HL-60 (cell line): ENCODE measurements around the gene STK32B.

Source experiments
- DNase-seq, 2 experiments: peaks; one replicate each; pipeline ENCODE4 v3.0.0-alpha.2; 2010 to 2020; ENCODE audit warnings: low read depth in 1 of 2, low spot score in 1 of 2
- H3K27ac ChIP-seq: fragments of 250-450 bp; sonication (Bioruptor Pico); replicated peaks from 2 replicates; pipeline ENCODE4 v1.5.1; 2020; ENCODE audit warnings: mild to moderate bottlenecking, moderate library complexity
- H3K27me3 ChIP-seq: fragments of 250-450 bp; sonication (Bioruptor Pico); 2 replicates; pipeline ENCODE4 v1.5.1; 2021; ENCODE audit warnings: mild to moderate bottlenecking, moderate library complexity; ENCODE audit not compliant: insufficient read depth, poor library complexity, severe bottlenecking
- H3K4me3 ChIP-seq: replicated peaks from 2 replicates; pipeline ENCODE4 v1.5.1; 2011; ENCODE audit warnings: mild to moderate bottlenecking, control low read depth, low read length; ENCODE audit not compliant: insufficient read depth
- CTCF ChIP-seq: IDR thresholded peaks from one replicate; pipeline ENCODE4 v1.5.1; 2011; ENCODE audit warnings: low read length, control low read depth, inconsistent platforms; ENCODE audit not compliant: insufficient read depth
- GABPA ChIP-seq: IDR thresholded peaks from 2 replicates; pipeline ENCODE4 v1.6.1; 2012; ENCODE audit warnings: low read depth
- POLR2AphosphoS5 ChIP-seq: IDR thresholded peaks from 2 replicates; pipeline ENCODE4 v1.6.1; 2012; ENCODE audit warnings: low read depth
- REST ChIP-seq: IDR thresholded peaks from 2 replicates; pipeline ENCODE4 v1.6.1; 2012; ENCODE audit warnings: low read depth; ENCODE audit not compliant: insufficient replicate concordance
- SPI1 ChIP-seq: IDR thresholded peaks from 2 replicates; pipeline ENCODE4 v1.6.1; 2012; ENCODE audit warnings: low read depth, mild to moderate bottlenecking, borderline replicate concordance

The STK32B gene

GRCh38 chr4:5471206-5471605 lies 419.9 kb downstream of the STK32B start:
- Histone ChIP-seq H3K27ac (no peak overlapping the region), H3K27me3 (no peaks in the 10 kb centered on the region), H3K4me3 (no peak overlapping the region)
- TF ChIP-seq CTCF, result no peak
- no peak for TF ChIP-seq REST
- TF ChIP-seq GABPA, result no peak
- TF ChIP-seq SPI1, result no peak
- no peak for TF ChIP-seq POLR2AphosphoS5
- DNase-seq, result no peak

- H3K27me3 ChIP-seq, result no peaks in the 10 kb centered on the region
- DNase-seq, result no peak
- TF ChIP-seq CTCF (no peak), POLR2AphosphoS5 (no peak), SPI1 (no peak), GABPA (no peak), REST (no peak)
Observed at GRCh38 chr4:5471691-5472090, 420.4 kb downstream of the STK32B start.

GRCh38 chr4:5472160-5472591 lies 420.9 kb downstream of the STK32B start:
- Histone ChIP-seq H3K27ac (no peak overlapping the region), H3K4me3 (no peak overlapping the region), H3K27me3 (no peaks in the 10 kb centered on the region)
- TF ChIP-seq SPI1 (no peak), GABPA (no peak), REST (no peak), CTCF (no peak), POLR2AphosphoS5 (no peak)
- DNase-seq, result no peak

More at GRCh38 chr4:5471691-5472090, 420.4 kb downstream of the STK32B start:
- Histone ChIP-seq H3K4me3 (no peak overlapping the region), H3K27ac (no peak overlapping the region)
